Heart left ventricle (tissue), 13 donors: ENCODE measurements around the gene KRT26.

Experiments
- POLR2A ChIP-seq, 2 donors: fragments of 450-650 bp; IDR thresholded peaks; one replicate each; pipeline ENCODE4 v1.6.1; 2017; ENCODE audit warnings: antibody characterized with exemption in 2 of 2, mild to moderate bottlenecking in 2 of 2, moderate library complexity in 2 of 2
- TF ChIP-seq, protein P1 (sequence below), 12 donors: fragments of 200-600 bp; sonication (generic) in 4 of 12; IDR thresholded peaks; one replicate each; pipeline versions ENCODE4 v1.5.0 to v1.8.0; 2018 to 2022; ENCODE audit warnings: antibody characterized with exemption in 12 of 12, mild to moderate bottlenecking in 5 of 12
- donor health status: ischemic (EF 13 %, LVEDD 7.1; RV severe dilation, severe dysfunction).
- donor health status: DM: no; HTN: yes; CAD: no.
- donor health status: DM: no; HTN: no; CAD: no.
- donor health status: ischemic (EF 25% LVEDD 6.9; RV normal size, moderate dysfunction).
- donor health status: ischemic (EF 25% LVEDD 5.7; RV mildly dilated, moderate dysfunction).
- donor health status: ischemic (EF 35%, LVEDD 5.7; RV mildly dilated, moderate dysfunction).
- donor health status: nonischemic (EF 11% LVEDD 7.7; RV severe dilation, severe dysfunction).
- donor health status: DM: yes; HTN: yes; CAD: no.
- donor health status: PGD.
- donor health status: ischemic (EF 29% LVEDD 5.4; RV normal size, mild dysfunction).
- donor health status: nonischemic (EF 23%, LVEDD 6.1; RV moderate dilation, normal function).

- TF ChIP-seq, protein P1, sequence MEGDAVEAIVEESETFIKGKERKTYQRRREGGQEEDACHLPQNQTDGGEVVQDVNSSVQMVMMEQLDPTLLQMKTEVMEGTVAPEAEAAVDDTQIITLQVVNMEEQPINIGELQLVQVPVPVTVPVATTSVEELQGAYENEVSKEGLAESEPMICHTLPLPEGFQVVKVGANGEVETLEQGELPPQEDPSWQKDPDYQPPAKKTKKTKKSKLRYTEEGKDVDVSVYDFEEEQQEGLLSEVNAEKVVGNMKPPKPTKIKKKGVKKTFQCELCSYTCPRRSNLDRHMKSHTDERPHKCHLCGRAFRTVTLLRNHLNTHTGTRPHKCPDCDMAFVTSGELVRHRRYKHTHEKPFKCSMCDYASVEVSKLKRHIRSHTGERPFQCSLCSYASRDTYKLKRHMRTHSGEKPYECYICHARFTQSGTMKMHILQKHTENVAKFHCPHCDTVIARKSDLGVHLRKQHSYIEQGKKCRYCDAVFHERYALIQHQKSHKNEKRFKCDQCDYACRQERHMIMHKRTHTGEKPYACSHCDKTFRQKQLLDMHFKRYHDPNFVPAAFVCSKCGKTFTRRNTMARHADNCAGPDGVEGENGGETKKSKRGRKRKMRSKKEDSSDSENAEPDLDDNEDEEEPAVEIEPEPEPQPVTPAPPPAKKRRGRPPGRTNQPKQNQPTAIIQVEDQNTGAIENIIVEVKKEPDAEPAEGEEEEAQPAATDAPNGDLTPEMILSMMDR (IDR thresholded peaks at IDR 0.05): no peak
- TF ChIP-seq POLR2A (IDR thresholded peaks at IDR 0.05): no peak
Measured at GRCh38 chr17:40717776-40718175, 54.2 kb downstream of the KRT26 start.
